ENCODE results near the gene LRRC4B.

LRRC4B gene

DNA sequence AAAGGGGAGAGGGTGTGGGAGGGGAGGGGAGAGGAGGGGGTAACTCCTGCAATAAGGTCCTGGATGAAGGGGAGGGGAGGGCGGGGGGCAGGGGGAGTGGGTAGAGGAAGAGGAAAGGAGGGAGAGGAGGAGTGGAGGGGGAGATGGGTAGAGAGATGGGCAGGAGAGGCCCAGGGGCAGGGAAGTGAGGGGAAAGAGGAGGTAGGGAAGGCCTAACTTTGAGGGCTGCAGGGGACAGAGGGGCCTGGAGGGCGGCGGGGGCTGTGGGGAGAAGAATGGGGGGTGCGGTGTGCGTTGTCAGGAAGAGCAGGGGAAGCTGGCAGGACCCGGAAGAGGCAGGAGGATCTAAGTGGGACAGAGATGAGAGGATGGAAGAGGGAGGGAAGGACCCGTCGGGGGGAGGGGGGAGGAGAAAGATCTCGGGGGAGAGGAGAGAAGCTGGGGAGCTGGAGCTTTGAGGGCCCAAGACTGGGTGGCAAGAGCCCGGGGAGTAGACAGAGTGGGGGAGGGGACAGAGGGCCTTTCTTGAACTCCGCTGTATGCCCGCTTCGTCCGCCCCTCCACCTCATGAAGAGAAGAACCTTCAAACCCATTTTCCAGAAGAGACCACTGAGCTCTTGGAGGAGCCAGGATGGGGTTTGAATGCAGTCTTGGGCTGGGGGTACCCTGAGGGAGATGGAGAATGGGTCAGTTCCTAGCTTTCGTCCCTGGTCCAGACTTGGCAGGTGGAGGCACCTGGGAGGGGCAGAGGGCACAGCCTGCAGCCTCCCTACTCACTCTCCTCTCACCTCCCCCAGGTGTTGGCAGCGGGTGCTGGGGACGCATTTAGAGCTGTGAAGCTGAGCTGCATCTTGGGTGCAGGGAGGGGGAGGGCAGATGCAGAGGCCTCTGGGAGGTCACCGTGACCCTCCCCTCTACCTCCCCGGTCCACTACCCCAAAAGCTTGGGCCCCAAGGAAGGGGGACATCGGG, 778 bp upstream of the LRRC4B start:
- H3K4me3 ChIP-seq (ENCODE audit: low read depth, low read length), result no peak overlapping the region
- no peak for DNase-seq (ENCODE audit: low read depth)
- no peak for TF ChIP-seq CTCF (conservative IDR thresholded peaks at IDR 0.05; ENCODE audit: low read depth, low read length)

DNA sequence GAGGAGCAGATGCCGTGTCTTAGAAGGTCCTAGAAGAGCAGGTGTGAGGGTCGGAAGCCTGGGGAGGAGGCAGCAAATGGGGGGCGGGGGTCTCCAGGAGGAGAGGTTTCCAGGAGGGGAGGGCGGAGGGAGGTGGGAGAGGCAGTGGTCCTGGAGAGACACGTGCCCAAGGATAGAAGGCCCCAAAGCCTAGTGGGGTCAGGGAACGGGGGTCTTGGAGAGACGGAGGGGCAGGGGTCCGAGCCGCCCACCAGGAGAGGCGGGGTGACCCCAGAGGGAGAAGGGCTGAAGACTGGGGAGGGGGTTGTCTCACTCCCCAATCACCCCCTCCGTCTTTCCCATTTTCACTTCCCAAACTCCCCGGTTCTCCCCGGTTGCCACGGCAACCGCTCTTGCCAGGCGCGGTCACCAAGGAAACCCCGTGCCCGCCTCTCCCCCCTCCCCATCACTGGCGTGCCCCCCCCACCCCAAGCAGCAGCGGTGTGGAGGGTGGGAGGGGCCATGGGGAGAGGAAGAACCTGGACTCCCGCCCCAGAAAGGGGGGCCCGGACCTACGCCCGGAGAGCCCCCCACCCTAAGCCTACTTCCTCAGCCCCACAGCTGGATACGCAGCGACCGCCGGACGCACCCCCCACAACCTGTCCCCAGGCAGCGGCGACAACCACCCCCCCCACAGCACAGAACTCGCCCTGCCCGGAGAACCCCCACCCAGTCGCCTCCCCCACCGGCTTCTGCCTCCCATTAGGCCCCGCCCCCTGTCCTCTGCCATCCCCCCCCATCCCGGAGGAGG, 988 bp downstream of the LRRC4B start:
- no peak for TF ChIP-seq CTCF (conservative IDR thresholded peaks at IDR 0.05; ENCODE audit: low read depth, low read length)
- H3K4me3 ChIP-seq (ENCODE audit: low read depth, low read length), result no peak overlapping the region
- DNase-seq (ENCODE audit: low read depth), result no peak

GRCh38 chr19:50565984-50566903, 2.0 kb downstream of the LRRC4B start:
- H3K4me3 ChIP-seq (ENCODE audit: low read depth, low read length), result no peak overlapping the region
- DNase-seq (ENCODE audit: low read depth), result no peak
- TF ChIP-seq CTCF (conservative IDR thresholded peaks at IDR 0.05; ENCODE audit: low read depth, low read length), result no peak

DNA sequence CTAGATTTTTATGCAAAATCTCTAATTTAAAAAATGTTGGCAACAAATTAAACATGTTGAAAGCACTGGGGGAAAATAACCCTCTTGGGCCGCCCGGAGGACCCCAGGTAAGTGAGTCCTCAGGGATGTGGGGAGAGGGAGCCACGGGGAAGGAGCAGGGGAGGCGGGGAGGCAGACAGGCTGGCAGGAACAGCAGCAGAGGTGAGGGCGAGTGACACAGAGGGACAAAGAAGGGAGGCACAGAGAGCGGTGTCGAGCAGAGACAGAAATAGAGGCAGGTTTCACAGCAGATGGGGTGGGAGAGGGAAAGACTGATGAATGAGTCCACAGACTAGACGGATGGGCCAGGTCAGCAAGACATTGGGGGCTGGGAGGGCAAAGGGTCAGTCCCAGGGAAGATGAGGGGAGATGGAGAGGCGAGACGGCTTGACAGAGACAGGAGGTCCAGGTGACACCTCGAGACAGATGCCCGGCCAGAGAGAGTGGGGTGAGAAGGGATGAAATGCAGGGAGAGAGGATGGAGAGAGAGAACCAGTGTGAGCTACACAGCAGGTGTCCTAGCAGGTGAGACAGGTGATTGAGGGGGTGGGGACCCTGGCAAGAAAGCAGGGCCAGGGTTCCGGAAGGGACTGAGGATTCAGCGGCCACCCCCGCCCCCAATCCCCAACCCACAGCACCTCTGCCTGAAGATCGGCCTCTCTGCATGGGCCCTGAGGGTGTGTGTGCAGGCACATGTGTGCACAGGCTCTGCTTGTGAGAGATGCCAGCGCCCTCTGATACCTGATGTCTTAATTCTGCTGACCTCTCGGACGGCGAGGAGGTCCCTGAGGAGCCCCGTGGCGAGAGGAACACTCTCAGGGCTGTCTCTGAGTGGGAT, 3.8 kb downstream of the LRRC4B start:
- H3K4me3 ChIP-seq (ENCODE audit: low read depth, low read length), result no peak overlapping the region
- DNase-seq (ENCODE audit: low read depth), result no peak
- no peak for TF ChIP-seq CTCF (conservative IDR thresholded peaks at IDR 0.05; ENCODE audit: low read depth, low read length)

- no peak overlapping the region for H3K4me3 ChIP-seq (ENCODE audit: low read depth, low read length)
- TF ChIP-seq CTCF (conservative IDR thresholded peaks at IDR 0.05; ENCODE audit: low read depth, low read length), result no peak
- no peak for DNase-seq (ENCODE audit: low read depth)
These were observed 4.6 kb downstream of the LRRC4B start for GRCh38 chr19:50563597-50563996.

DNA sequence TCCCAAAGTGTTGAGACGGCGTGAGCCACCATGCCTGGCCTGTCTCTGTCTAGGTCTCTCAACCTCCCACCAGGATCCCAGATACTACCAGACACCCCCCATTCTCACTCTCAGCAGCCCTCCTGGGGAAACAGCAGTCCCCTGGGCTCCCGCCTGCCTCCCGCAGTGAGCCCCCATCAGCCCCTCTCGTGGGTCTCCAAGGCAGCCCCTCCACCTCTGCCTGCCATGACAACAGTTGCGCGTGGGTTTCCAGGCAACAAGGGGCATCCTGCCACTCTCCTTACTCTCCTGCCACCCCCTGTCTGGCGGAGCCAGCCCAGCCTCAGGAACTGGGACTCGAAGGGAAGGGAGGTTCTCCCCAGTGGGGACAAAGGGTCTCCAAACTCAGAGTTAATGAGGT, 5.2 kb downstream of the LRRC4B start:
- H3K4me3 ChIP-seq (ENCODE audit: low read depth, low read length), result no peak overlapping the region

More for the DNA sequence above, 5.2 kb downstream of the LRRC4B start:
- no peak for TF ChIP-seq CTCF (conservative IDR thresholded peaks at IDR 0.05; ENCODE audit: low read depth, low read length)
- DNase-seq (ENCODE audit: low read depth), result no peak

All from choroid plexus epithelial cell (primary cell).